ENCODE results near the gene SNX27. TPM values are rescaled to one million over a fixed set of nuclear protein-coding genes. Genes with fewer than 3 reads are reported as not detected.
A peak's percentile ranks its signal among the peaks of the same experiment; 100 is the strongest.
"Not testable (repeated sequence)": the region's sequence is repeated elsewhere in the genome, so short reads cannot be mapped to it uniquely, and the experiment has no call there.

The SNX27 gene
- polyA plus RNA-seq, 3 donors: 40.1 to 57.1 (median 47.6) TPM

GRCh38 chr1:151594143-151594625 lies 17.7 kb upstream of the SNX27 start:
- peak; percentile 49 to 74 (median 68) for DNase-seq
- Mint-ChIP-seq H3K36me3 (peaks cover 3% of the 10 kb centered on the region in 2 donors), H3K27ac (peak overlapping the region in 6 of 7 donors; percentile 64 to 93 (median 74)), H3K9me3 (peaks cover 10 to 14% (median 13%) of the 10 kb centered on the region in 7 donors), H3K4me1 (peaks cover 11% of the 10 kb centered on the region), H3K27me3 (ENCODE audit: low read depth in 3 of 3) (peaks cover 0 to 2% (median 0%) of the 10 kb centered on the region in 3 donors), H3K4me3 (peak overlapping the region; percentile 77 to 90)
- Histone ChIP-seq H3K27ac (ENCODE audit: low read depth in 1 of 2, low read length in 2 of 2) (peak overlapping the region in 1 of 2 donors; percentile 7), H2AFZ (ENCODE audit: insufficient read depth, low read depth, low read length, poor library complexity, severe bottlenecking) (peak overlapping the region; percentile 71), H3K4me1 (ENCODE audit: control insufficient read depth in 1 of 2, insufficient read depth in 2 of 2, low read length in 2 of 2) (peaks cover 6 to 14% of the 10 kb centered on the region in 2 donors), H4K20me1 (ENCODE audit: insufficient read depth, low read length) (no peaks in the 10 kb centered on the region), H3K27me3 (ENCODE audit: control insufficient read depth in 2 of 2, insufficient read depth in 2 of 2, low read length in 2 of 2) (no peaks in the 10 kb centered on the region), H3K9ac (ENCODE audit: insufficient read depth, low read length, poor library complexity, severe bottlenecking) (no peak overlapping the region), H3K4me3 (replicated peaks in 1 of 3; ENCODE audit: low read depth in 2 of 3, low read length in 3 of 3) (peak overlapping the region; percentile 13 to 63 (median 14)), H3K4me2 (replicated peaks; ENCODE audit: extremely low read depth, low read length, poor library complexity, severe bottlenecking) (peak overlapping the region; percentile 60), H3K79me2 (ENCODE audit: insufficient read depth, low read length) (no peaks in the 10 kb centered on the region), H3K36me3 (replicated peaks in 1 of 2; ENCODE audit: control insufficient read depth in 1 of 2, insufficient read depth in 2 of 2, low read length in 2 of 2) (no peaks in the 10 kb centered on the region), H3K9me3 (replicated peaks in 1 of 2; ENCODE audit: control insufficient read depth in 1 of 2, insufficient read depth in 1 of 2, low read length in 2 of 2) (peaks cover 8 to 13% of the 10 kb centered on the region in 2 donors)
- peak; percentile 93 for TF ChIP-seq CTCF (IDR thresholded peaks at IDR 0.05)
- intact Hi-C loops (cut with micrococcal nuclease): loop anchor here in 1 of 2 donors (2.0 kb wide), 1 partner anchor 141 kb away; no protein-coding TSS in a partner anchor
- WGBS (ENCODE audit: insufficient coverage): 10% methylated on average over 11 of the region's 12 CpGs

GRCh38 chr1:151596166-151596953 lies 15.5 kb upstream of the SNX27 start:
- H3K4me3 ChIP-seq (replicated peaks in 1 of 3; ENCODE audit: low read depth in 2 of 3, low read length in 3 of 3): no peak overlapping the region
- no peak overlapping the region for H3K27ac ChIP-seq (ENCODE audit: low read depth in 1 of 2, low read length in 2 of 2)
- peaks cover under 1 to 1% of the 10 kb centered on the region in 2 donors for H3K9me3 ChIP-seq (replicated peaks in 1 of 2; ENCODE audit: control insufficient read depth in 1 of 2, insufficient read depth in 1 of 2, low read length in 2 of 2)
- H2AFZ ChIP-seq (ENCODE audit: insufficient read depth, low read depth, low read length, poor library complexity, severe bottlenecking): no peak overlapping the region
- DNase-seq: no peak
- peaks cover 11% of the 10 kb centered on the region for H3K4me1 Mint-ChIP-seq
- no peak overlapping the region for H3K4me3 Mint-ChIP-seq
- no peaks in the 10 kb centered on the region for H3K36me3 ChIP-seq (replicated peaks in 1 of 2; ENCODE audit: control insufficient read depth in 1 of 2, insufficient read depth in 2 of 2, low read length in 2 of 2)
- peaks cover 2 to 4% (median 3%) of the 10 kb centered on the region in 7 donors for H3K9me3 Mint-ChIP-seq
- H3K4me1 ChIP-seq (ENCODE audit: control insufficient read depth in 1 of 2, insufficient read depth in 2 of 2, low read length in 2 of 2): peaks cover 6 to 14% of the 10 kb centered on the region in 2 donors
- H3K27me3 Mint-ChIP-seq (ENCODE audit: low read depth in 3 of 3): no peaks in the 10 kb centered on the region
- intact Hi-C loops (cut with micrococcal nuclease): no loop called here
- no peak overlapping the region for H3K4me2 ChIP-seq (replicated peaks; ENCODE audit: extremely low read depth, low read length, poor library complexity, severe bottlenecking)
- no peaks in the 10 kb centered on the region for H3K27me3 ChIP-seq (ENCODE audit: control insufficient read depth in 2 of 2, insufficient read depth in 2 of 2, low read length in 2 of 2)
- WGBS (ENCODE audit: insufficient coverage): 96% methylated on average over 4 of the region's 5 CpGs
- H3K27ac Mint-ChIP-seq: no peak overlapping the region
- TF ChIP-seq CTCF (IDR thresholded peaks at IDR 0.05): no peak
- H4K20me1 ChIP-seq (ENCODE audit: insufficient read depth, low read length): no peaks in the 10 kb centered on the region
- no peak overlapping the region for H3K9ac ChIP-seq (ENCODE audit: insufficient read depth, low read length, poor library complexity, severe bottlenecking)
- peaks cover 0 to 3% of the 10 kb centered on the region in 2 donors for H3K36me3 Mint-ChIP-seq
- H3K79me2 ChIP-seq (ENCODE audit: insufficient read depth, low read length): no peaks in the 10 kb centered on the region

- no CpG with 5 or more reads among the region's 5 CpGs for WGBS (ENCODE audit: insufficient coverage)
- H3K4me1 ChIP-seq (ENCODE audit: control insufficient read depth in 1 of 2, insufficient read depth in 2 of 2, low read length in 2 of 2); H3K9me3 Mint-ChIP-seq; H3K9ac ChIP-seq (ENCODE audit: insufficient read depth, low read length, poor library complexity, severe bottlenecking); H3K36me3 Mint-ChIP-seq; H2AFZ ChIP-seq (ENCODE audit: insufficient read depth, low read depth, low read length, poor library complexity, severe bottlenecking); H3K36me3 ChIP-seq (replicated peaks in 1 of 2; ENCODE audit: control insufficient read depth in 1 of 2, insufficient read depth in 2 of 2, low read length in 2 of 2); intact Hi-C loops (cut with micrococcal nuclease); H3K4me2 ChIP-seq (replicated peaks; ENCODE audit: extremely low read depth, low read length, poor library complexity, severe bottlenecking); H3K4me3 ChIP-seq (replicated peaks in 1 of 3; ENCODE audit: low read depth in 2 of 3, low read length in 3 of 3); H3K27me3 Mint-ChIP-seq (ENCODE audit: low read depth in 3 of 3); H3K79me2 ChIP-seq (ENCODE audit: insufficient read depth, low read length); H3K4me3 Mint-ChIP-seq; H3K9me3 ChIP-seq (replicated peaks in 1 of 2; ENCODE audit: control insufficient read depth in 1 of 2, insufficient read depth in 1 of 2, low read length in 2 of 2); H3K27me3 ChIP-seq (ENCODE audit: control insufficient read depth in 2 of 2, insufficient read depth in 2 of 2, low read length in 2 of 2); H3K27ac ChIP-seq (ENCODE audit: low read depth in 1 of 2, low read length in 2 of 2); H3K4me1 Mint-ChIP-seq; H4K20me1 ChIP-seq (ENCODE audit: insufficient read depth, low read length): not testable (repeated sequence)
- peak in 1 of 3 donors; percentile 27 for DNase-seq
- H3K27ac Mint-ChIP-seq: peak overlapping the region in 1 of 7 donors; percentile 75
Measured at GRCh38 chr1:151602550-151602949, 9.3 kb upstream of the SNX27 start.
